Inflammatory macrophage treated with lipopolysaccharide for 1 hour (primary cell): ENCODE data around the gene SRC.
"Not testable (repeated sequence)": the region's sequence is repeated elsewhere in the genome, so short reads cannot be mapped to it uniquely, and the experiment has no call there.

Experiments used
- DNase-seq, 2 donors: peaks; one replicate each; pipeline ENCODE4 v3.0.0-alpha.2; 2020 to 2022

Gene SRC

DNA sequence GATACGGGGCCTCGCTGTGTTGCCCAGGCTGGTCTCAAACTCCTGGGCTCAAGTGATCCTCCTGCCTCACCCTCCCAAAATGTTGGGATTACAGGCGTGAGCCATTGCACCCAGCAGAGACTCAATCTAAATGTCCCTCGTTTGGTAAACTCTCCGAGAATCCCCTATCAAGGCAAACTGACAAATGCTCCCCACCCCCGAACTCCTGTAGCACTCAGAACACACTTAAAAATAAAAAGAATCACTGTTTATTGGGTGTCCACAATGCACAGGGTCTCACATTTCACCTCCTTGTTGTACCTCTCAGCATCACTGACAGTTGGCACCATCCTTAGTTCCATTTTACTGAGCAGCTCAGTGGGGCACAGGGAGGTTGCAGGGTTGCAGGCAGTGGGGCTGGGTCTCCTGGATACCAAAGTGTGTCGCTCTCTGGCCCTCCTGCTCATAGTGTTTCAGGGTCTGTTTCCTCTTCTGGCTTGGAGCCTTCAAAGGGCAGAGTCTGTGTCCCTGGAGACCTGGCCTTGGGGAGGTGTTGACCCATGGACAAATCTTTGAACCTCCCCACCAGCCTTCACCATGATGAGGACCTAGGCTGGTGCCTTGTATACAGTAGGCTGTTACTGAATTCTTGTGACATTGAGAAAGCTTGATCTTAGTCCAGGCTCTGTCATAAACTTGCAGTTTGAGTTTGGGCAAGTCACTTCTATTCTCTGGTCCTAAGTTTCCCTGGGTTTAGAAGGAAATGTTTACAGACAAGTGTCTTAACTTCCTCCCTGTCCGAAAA, 8.5 kb upstream of the SRC start:
- peak; percentile 21 to 25 for DNase-seq

DNA sequence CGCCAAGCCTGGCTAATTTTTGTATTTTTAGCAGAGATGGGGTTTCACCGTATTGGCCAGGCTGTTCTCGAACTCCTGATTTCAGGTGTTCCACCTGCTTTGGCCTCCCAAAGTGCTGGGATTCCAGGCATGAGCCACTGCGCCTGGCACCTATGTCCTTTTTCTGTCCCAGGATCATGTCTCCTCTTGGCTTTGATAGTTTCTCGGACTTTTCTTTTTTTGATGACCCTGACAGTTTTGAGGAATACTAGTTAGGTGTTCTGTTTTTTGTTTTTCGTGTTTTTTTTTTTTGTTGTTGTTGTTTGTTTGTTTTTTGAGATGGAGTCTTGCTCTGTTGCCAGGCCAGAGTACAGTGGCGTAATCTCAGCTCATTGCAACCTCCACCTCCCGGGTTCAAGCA, 7.6 kb upstream of the SRC start:
- not testable (repeated sequence) for DNase-seq

DNA sequence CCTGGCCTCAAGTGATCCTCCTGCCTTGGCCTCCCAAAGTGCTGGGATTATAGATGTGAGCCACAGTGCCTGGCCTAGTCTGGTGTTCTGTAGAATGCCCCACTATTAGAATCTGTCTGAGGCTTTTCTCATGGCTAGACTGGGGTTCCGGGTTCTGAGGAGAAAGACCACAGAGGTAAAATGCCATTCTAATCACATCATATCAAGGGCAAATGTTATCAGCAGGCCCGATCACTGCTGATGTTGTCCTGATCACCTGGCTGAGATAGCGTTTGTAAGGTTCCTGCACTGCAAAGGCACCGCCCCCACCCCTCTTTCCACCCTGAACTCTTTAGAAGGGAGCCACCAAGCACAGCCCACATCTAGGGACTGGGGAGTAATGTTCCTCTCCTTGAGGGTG, 6.7 kb upstream of the SRC start:
- no peak for DNase-seq

DNA sequence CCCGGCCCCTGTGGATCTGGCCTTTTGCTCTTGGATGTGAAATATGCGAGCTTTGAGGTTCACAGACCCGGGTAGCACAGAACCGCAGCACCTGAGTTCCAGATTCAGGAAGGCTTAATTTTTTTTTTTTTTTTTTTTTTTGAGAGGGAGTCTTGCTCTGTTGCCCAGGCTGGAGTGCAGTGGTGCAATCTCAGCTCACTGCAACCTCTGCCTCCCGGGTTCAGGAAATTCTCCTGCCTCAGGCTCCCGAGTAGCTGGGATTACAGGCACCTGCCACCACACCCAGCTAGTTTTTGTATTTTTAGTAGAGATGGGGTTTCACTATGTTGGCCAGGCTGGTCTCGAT, 6.2 kb upstream of the SRC start:
- DNase-seq = not testable (repeated sequence)

DNA sequence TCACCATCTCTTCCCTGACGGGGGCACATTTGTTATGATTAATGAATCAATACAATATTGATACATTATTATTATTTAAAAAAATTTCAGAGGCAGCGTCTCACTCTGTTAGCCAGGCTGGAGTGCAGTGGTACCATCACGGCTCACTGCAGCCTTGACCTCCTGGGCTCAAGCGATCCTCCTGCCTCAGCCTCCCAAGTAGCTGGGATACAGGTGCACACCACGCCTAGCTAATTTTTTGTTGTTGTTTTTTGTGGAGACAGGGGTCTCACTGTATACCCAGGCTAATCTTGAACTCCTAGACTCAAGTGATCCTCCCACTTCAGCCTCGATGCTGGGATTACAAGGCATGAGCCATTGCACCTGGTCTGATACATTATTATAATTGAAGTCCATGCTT, 4.9 kb upstream of the SRC start:
- no peak for DNase-seq

DNA sequence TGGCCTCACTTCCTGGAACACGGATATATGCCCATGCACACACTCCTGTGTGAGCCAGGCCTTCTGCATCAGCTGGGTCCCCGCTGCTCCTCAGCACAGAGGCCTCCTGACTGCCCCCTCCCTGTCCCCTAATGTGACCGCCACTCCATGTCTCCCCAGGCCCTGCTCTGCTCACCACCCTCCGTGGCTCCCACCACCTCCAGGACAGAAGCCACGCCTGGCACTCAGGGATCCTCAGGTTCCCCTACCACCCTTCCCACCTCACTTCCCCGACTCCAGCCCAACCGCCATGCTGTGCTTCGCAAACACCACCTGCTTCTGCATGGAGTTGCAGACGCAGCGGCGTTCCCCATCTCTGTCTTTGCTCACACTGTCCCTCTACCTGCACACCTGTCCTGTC, 4.3 kb upstream of the SRC start:
- no peak for DNase-seq

DNA sequence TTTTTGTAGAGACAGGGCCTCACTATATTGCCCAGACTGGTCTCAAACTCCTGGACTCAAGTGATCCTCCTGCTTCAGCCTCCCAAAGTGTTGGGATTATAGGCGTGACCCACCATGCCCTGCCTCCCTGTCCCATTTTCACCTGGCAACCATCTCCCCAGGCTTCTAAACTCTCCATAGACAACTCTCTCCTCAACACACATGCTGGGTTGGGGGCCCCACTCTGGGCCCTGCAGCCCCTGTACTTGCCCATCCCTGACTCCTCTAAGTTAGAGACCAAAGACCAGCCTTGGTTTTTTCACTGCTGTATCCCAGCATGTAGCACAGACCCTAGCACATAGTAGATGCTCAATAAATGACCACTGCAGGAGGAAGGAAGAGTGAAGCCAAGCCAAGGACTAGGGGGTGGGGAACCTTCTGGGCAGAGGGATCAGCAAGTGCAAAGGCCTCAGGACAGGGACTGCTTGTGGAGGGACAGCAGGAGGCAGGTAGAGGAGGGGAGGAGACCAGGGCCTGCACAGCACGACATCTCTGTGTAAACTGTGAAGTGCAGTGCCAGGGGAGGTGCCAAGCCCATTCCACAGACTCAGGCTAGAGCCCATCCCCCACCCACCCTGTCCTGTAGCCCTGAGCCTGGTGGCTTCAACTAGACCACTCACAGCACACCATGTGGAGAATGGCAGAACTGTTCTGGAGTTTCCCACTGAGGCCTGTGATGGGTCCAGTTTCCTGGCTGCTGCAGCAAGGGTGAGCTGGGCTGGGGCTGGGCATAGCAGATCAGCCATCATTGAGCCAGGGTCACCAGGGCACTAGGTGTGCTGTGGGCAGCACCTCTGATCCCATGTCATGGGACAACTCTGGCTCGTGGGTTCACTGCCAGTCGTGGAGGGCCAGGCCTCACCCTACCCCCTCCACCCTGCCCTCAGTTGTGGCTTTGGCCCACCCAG, 3.4 kb upstream of the SRC start:
- peak; percentile 43 to 58 for DNase-seq

DNA sequence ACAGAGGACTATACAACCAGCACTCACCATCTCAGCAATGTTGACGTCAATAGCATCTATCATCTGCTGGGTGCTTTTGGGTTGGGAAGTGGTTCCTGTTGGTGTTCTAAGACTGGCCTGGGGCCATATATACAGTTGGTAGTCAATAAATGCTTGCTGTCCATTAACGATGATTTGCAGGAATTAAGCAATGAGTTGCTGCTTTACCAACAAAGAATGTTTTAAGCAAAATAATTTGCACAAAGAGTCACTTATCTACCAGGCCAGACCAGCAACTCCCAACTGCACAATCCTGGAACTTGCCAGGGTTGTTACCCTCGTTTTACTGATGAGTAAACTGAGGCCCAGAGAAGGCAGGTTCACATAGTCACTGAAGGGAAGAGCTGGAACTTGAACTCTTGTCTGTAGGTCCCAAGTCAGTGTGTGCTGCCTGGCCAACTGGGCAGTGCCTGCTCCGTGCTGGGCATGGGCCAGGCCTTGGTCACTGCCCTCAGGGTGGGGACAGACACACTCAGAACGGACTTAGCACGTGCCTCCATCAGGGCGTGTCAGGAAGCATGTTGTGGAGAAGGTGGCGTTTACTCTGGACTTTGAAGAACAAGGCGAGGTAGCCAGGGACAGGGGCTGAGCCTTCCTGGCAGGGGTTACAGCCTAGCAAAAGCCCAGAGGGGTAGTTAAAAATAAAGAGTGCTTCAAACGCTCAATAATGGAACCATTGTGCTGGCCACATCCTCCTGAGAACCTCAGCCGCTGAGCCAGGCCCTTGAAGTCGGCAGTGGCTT, 2.5 kb upstream of the SRC start:
- DNase-seq = no peak

DNA sequence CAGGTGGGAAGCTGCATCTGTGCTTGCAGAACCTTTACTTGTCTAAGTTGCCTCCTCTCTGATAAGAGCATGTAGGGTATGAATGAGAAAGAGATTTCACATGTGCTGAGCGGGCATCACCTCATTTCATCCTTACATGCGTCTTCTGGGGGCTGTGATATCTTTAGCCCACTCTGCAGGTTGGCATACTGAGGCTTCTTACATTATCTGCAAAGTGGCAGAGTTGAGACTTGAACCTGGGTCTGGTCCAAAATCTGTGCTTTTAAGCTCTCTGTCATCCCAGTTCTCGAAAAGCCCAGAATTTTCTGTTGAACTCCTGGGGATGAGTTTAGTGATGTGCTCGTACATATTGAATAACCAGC, 2.0 kb upstream of the SRC start:
- no peak for DNase-seq

- DNase-seq = no peak
Measured at GRCh38 chr20:37344506-37345338, 1.2 kb upstream of the SRC start.

DNA sequence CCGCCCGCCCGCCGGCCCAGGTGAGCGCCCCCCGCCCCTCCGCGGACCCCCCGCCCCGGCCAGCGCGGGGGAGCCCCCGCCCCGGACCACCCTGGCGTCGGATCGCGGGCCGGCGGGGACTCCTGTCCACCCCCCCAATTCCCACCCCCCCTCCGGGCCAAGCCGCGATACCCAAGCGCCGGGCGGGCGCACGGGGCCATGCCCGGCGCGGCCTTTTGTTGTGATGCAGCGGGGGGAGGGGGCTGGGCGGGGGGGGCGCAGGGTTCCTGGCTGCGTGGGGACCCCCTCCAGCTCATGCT, 245 bp downstream of the SRC start:
- DNase-seq = no peak

- no peak for DNase-seq
Measured at GRCh38 chr20:37346535-37347346, 801 bp downstream of the SRC start.

DNA sequence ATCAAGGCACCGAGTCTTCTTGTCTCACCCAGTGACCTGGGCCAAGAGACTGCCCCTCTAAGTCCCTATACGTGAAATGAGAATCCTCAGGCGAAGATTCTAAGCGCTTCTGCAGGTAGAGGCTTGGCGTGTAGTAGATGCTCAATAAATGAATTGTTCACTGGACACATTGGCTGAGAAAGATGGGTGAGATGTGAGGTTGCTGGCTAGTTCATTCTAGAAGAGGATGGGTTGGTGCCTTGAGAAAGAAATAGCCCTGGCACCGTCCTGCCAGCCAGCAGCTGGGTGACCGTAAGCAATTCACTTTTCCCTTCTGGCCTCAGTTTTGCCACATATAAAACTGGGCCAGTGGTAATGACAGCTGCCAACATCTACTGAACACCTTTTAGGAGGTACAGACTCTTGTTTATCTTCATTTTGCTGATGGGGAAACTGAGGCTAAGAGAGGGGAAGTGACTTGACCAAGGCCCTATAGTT, 1.4 kb downstream of the SRC start:
- DNase-seq = no peak

GRCh38 chr20:37347891-37348791, 2.2 kb downstream of the SRC start:
- DNase-seq = peak; percentile 32 to 50

DNA sequence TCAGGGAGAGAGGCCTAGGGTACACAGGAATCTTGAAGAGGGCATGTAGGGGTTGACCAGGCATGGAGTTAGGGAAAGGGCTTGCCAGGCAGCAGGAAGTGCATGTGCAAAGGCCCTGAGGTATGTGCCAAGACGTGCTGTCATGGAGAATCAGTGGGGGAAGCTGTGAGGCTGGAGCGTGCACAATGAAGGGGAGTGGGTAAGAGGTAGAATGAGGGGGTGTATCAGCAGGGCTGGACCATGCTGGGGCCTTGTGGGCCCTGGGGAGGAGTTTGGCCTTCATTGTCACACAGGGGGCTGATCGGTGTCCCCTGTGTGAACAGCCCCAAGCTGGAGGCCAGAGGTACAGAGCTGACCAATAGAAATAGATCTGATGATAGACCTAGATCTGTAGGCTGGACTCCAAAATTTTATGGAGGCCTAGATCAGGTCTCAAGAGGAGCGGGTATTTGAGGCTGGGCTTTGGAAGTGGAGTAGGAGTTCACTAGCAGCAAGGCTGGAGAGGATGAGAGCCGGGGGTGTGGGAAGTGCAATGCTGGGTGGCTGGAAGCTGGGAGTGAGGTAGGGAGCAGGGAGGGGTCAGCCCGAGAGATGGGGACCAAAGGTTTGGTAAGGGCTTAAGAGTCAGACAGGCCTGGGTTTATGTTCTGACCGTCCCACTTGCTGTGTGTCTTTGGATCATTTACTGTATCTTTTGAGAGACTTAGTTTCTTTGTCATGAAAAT, 3.0 kb downstream of the SRC start:
- DNase-seq = peak; percentile 48 to 76

DNA sequence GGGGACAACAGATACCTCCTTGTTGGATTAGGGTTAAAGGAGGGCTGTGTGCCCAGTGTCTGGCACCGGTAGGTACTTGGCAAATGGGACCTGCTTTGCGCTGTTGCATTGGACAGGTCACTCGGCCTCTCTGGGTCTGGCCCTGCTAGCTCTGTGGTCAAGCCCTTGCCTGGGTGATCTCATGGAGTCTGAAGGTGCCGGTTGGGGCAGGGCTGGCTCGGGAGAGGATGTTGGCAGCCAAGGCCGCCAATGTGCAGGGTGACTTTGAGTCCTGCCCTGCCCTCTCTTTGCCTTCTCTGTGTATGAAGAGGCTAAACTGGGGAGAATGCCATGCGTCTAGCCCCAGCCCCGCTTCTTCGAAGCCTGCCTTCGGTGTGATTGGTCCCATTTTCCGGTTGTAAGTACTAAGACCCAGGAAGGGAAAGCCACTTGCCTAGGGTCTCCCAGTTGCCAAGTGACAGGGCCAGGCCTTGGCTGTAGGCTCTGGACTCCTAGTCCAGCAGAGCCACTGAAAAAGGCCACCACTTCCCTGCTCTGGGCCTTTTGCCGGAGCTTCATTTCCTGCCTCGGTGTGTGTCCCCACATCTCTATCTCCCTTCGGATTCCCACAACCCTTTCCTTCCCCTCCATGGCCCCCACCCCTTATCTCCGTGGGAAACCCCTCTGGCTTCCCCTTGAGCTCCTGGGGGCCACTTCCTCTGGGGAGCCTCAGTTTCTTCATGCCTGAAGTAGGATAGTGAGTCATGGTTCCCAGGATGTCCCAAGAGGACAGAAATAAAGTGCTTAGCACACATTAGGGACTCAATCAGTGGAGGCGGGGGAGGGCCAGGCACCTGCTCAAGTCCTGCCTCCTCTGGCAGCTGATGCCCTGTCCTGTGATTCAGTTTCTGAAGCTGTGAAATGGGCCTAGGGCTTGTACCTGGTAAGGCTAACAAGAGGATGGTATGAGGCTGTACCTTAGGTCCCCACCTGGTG, 3.9 kb downstream of the SRC start:
- peak; percentile 96 to 99 for DNase-seq

- peak; percentile 27 to 30 for DNase-seq
Measured at GRCh38 chr20:37350649-37351574, 5.0 kb downstream of the SRC start.
